Prostate gland (tissue), 2 donors: ENCODE data around the gene DLEU7. TPM values are rescaled to one million over a fixed set of nuclear protein-coding genes. Genes with fewer than 3 reads are reported as not detected.

Experiments used
- DNase-seq: peaks from one replicate; pipeline ENCODE4 v3.0.0-alpha.2; 2019; ENCODE audit warnings: low spot score
- H3K27ac ChIP-seq, 2 donors: fragments of 200-600 bp; sonication (generic); 2 replicates each; pipeline ENCODE4 v1.5.1; 2017 to 2019
- H3K27me3 ChIP-seq: fragments of 200-600 bp; sonication (generic); replicated peaks from 2 replicates; pipeline ENCODE4 v1.5.1; 2019; ENCODE audit not compliant: insufficient read depth
- H3K36me3 ChIP-seq, 2 donors: fragments of 200-600 bp; sonication (generic); 1 replicate in 1 of 2; 2 replicates in 1 of 2; pipeline versions ENCODE4 v1.5.1 to v1.8.1; 2017 to 2019
- H3K4me1 ChIP-seq: fragments of 200-600 bp; sonication (generic); replicated peaks from 2 replicates; pipeline ENCODE4 v1.5.1; 2019
- H3K4me3 ChIP-seq, 2 donors: fragments of 200-600 bp; sonication (generic); 2 replicates each; pipeline ENCODE4 v1.5.1; 2017 to 2019
- H3K9me3 ChIP-seq: fragments of 200-600 bp; sonication (generic); 2 replicates; pipeline ENCODE4 v1.5.1; 2017
- POLR2A ChIP-seq: fragments of 450-650 bp; IDR thresholded peaks from one replicate; pipeline ENCODE4 v1.6.1; 2016; ENCODE audit warnings: antibody characterized with exemption, mild to moderate bottlenecking
- POLR2AphosphoS5 ChIP-seq: sonication (generic); formaldehyde crosslinking; IDR thresholded peaks from one replicate; pipeline ENCODE4 v1.6.1; 2017; ENCODE audit warnings: antibody characterized with exemption
- WGBS: methylation state at CpG from one replicate; pipeline ENCODE4 v1.1.5; 2018; 5-methylcytosine and 5-hydroxymethylcytosine counted together
- intact Hi-C: fragments of 100-400 bp; cut with DNase I; formaldehyde crosslinking; loops from one replicate; pipeline ENCODE4 v1.14.2; 2022
- total RNA-seq, 2 donors: library from RNA; depleted of rRNA; stranded (reverse); fragments of >200 nt; gene quantifications; one replicate each; pipeline ENCODE4 v1.1.0, GENCODE V29; 2016
- TF ChIP-seq, protein P1 (sequence below), 4 experiments: fragments of 200-600 bp in 2 of 4; fragments of 450-650 bp in 2 of 4; sonication (generic) in 2 of 4; IDR thresholded peaks; 1 replicate in 3 of 4; 2 replicates in 1 of 4; pipeline ENCODE4 v1.5.1; 2016 to 2019; ENCODE audit warnings: antibody characterized with exemption in 4 of 4, mild to moderate bottlenecking in 2 of 4, moderate library complexity in 2 of 4

Gene DLEU7
- total RNA-seq, 2 donors from 2014 or later, result 0.09 to 0.45 TPM

- DNase-seq, result no peak
- no peaks in the 10 kb centered on the region for H3K27me3 ChIP-seq
- intact Hi-C loops, result no loop called here
- H3K4me1 ChIP-seq, result no peaks in the 10 kb centered on the region
- H3K9me3 ChIP-seq, result no peaks in the 10 kb centered on the region
- no peak for TF ChIP-seq POLR2A
- TF ChIP-seq, protein P1, sequence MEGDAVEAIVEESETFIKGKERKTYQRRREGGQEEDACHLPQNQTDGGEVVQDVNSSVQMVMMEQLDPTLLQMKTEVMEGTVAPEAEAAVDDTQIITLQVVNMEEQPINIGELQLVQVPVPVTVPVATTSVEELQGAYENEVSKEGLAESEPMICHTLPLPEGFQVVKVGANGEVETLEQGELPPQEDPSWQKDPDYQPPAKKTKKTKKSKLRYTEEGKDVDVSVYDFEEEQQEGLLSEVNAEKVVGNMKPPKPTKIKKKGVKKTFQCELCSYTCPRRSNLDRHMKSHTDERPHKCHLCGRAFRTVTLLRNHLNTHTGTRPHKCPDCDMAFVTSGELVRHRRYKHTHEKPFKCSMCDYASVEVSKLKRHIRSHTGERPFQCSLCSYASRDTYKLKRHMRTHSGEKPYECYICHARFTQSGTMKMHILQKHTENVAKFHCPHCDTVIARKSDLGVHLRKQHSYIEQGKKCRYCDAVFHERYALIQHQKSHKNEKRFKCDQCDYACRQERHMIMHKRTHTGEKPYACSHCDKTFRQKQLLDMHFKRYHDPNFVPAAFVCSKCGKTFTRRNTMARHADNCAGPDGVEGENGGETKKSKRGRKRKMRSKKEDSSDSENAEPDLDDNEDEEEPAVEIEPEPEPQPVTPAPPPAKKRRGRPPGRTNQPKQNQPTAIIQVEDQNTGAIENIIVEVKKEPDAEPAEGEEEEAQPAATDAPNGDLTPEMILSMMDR (IDR thresholded peaks at IDR 0.05), result no peak
- no peak for TF ChIP-seq POLR2AphosphoS5
- H3K27ac ChIP-seq, result no peak overlapping the region
- H3K36me3 ChIP-seq, result no peaks in the 10 kb centered on the region
- H3K4me3 ChIP-seq, result no peak overlapping the region
- 96% methylated on average over 1 of the region's 1 CpG for WGBS
Measured at GRCh38 chr13:50864492-50864891, 21.0 kb upstream of the DLEU7 start.

GRCh38 chr13:50855681-50856080 lies 12.2 kb upstream of the DLEU7 start:
- no peak overlapping the region for H3K27ac ChIP-seq
- H3K27me3 ChIP-seq, result no peaks in the 10 kb centered on the region
- intact Hi-C loops, result no loop called here
- TF ChIP-seq POLR2A (no peak), POLR2AphosphoS5 (no peak)
- TF ChIP-seq, protein P1 (IDR thresholded peaks at IDR 0.05), result no peak
- H3K4me1 ChIP-seq, result no peaks in the 10 kb centered on the region
- WGBS, result 78% methylated on average over 2 of the region's 2 CpGs
- no peak for DNase-seq
- H3K9me3 ChIP-seq, result no peaks in the 10 kb centered on the region
- no peaks in the 10 kb centered on the region for H3K36me3 ChIP-seq
- H3K4me3 ChIP-seq, result no peak overlapping the region

DNA sequence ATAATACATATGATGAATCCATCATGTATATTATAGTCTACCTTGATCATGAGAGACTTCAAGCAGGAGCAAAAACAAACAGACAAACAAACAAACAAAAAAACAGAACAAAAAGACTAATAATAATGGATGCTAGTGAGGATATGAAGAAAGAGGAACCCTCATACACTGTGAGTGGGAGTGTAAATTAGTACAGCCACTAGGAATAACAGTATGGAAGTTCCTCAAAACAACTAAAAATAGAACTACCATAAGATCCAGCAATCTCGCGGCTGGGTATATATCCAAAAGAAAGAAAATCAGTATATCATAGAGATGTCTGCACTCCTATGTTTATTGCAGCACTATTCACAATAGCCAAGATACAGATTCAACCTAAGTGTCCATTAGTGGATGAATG lies 7.0 kb upstream of the DLEU7 start:
- Histone ChIP-seq H3K27me3 (no peaks in the 10 kb centered on the region), H3K4me3 (no peak overlapping the region), H3K4me1 (no peaks in the 10 kb centered on the region), H3K27ac (no peak overlapping the region), H3K9me3 (no peaks in the 10 kb centered on the region), H3K36me3 (no peaks in the 10 kb centered on the region)
- WGBS, result 88% methylated on average over 2 of the region's 2 CpGs
- intact Hi-C loops, result no loop called here
- DNase-seq, result no peak
- no peak for TF ChIP-seq POLR2A
- no peak for TF ChIP-seq POLR2AphosphoS5
- TF ChIP-seq, protein P1 (IDR thresholded peaks at IDR 0.05), result no peak

- TF ChIP-seq POLR2A, result no peak
- TF ChIP-seq, protein P1 (IDR thresholded peaks at IDR 0.05), result no peak
- TF ChIP-seq POLR2AphosphoS5, result no peak
- no peak for DNase-seq
- WGBS, result 26% methylated on average over 5 of the region's 5 CpGs
- intact Hi-C loops, result no loop called here
- no peak overlapping the region for H3K4me3 ChIP-seq
- H3K27ac ChIP-seq, result no peak overlapping the region
- peaks cover 3% of the 10 kb centered on the region for H3K27me3 ChIP-seq
- no peaks in the 10 kb centered on the region for H3K36me3 ChIP-seq
- no peaks in the 10 kb centered on the region for H3K9me3 ChIP-seq
- no peaks in the 10 kb centered on the region for H3K4me1 ChIP-seq
Measured at GRCh38 chr13:50847501-50847900, 4.0 kb upstream of the DLEU7 start.

DNA sequence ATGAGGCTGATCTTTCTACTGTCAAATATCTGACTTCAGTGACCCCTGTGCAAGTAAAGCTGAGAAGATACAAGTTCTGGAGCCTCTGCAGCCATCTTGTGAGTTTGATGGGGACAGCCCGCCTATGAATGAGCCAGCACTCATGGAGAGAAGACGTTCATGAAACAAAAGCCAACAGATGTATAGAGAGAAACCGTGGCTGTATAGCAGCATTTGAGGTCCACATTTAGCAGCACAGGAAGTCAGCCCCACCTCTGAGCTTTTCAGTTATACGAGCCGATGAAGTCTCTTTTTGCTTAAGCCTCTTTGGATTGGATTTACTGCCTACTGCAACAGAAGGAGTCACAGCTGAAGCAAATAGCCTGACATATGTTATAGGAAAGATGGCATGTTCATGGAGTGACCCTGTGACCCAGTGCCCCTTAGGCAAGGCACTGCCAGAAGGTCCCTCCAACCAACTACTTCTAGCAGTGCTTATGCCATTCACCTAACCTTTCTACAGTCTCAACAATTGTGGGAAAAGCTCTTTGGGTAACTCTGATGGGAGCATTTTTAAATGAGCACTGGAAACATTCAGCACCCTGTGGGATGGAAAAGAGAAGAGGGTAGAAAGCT lies 3.5 kb upstream of the DLEU7 start:
- WGBS, result 85% methylated on average over 5 of the region's 5 CpGs
- Histone ChIP-seq H3K27ac (no peak overlapping the region), H3K4me1 (no peaks in the 10 kb centered on the region), H3K36me3 (no peaks in the 10 kb centered on the region), H3K4me3 (no peak overlapping the region), H3K9me3 (no peaks in the 10 kb centered on the region), H3K27me3 (peaks cover 3% of the 10 kb centered on the region)
- intact Hi-C loops, result no loop called here
- no peak for DNase-seq
- TF ChIP-seq, protein P1 (IDR thresholded peaks at IDR 0.05), result no peak
- TF ChIP-seq POLR2A (no peak), POLR2AphosphoS5 (no peak)
